ENCODE results near the gene PRSS22. TPM values are rescaled to one million over a fixed set of nuclear protein-coding genes. Genes with fewer than 3 reads are reported as not detected.
A peak's percentile ranks its signal among the peaks of the same experiment; 100 is the strongest.

Gene PRSS22
- total RNA-seq, 1 donor from 2014 or later: 22.8 TPM

GRCh38 chr16:2842340-2843000 is 15.5 kb downstream of the PRSS22 start:
- no peak for DNase-seq (ENCODE audit: low spot score in 2 of 2, unreplicated experiment in 2 of 2)
- H3K9me3 Mint-ChIP-seq: no peaks in the 10 kb centered on the region
- no peaks in the 10 kb centered on the region for H3K36me3 Mint-ChIP-seq
- H3K27ac Mint-ChIP-seq: no peak overlapping the region
- TF ChIP-seq CTCF (IDR thresholded peaks at IDR 0.05; ENCODE audit: unreplicated experiment): peak; percentile 31
- no peak overlapping the region for H3K4me3 Mint-ChIP-seq
- H3K4me1 Mint-ChIP-seq: peaks cover 4% of the 10 kb centered on the region
- peaks cover 8% of the 10 kb centered on the region for H3K27me3 Mint-ChIP-seq (ENCODE audit: low read depth)

- H3K4me1 Mint-ChIP-seq: peaks cover 4% of the 10 kb centered on the region
- H3K4me3 Mint-ChIP-seq: no peak overlapping the region
- no peak overlapping the region for H3K27ac Mint-ChIP-seq
- DNase-seq (ENCODE audit: low spot score in 2 of 2, unreplicated experiment in 2 of 2): no peak
- peaks cover 12% of the 10 kb centered on the region for H3K27me3 Mint-ChIP-seq (ENCODE audit: low read depth)
- no peak for TF ChIP-seq CTCF (IDR thresholded peaks at IDR 0.05; ENCODE audit: unreplicated experiment)
- H3K9me3 Mint-ChIP-seq: no peaks in the 10 kb centered on the region
- no peaks in the 10 kb centered on the region for H3K36me3 Mint-ChIP-seq
Measured at GRCh38 chr16:2841606-2842339, 16.2 kb downstream of the PRSS22 start.

GRCh38 chr16:2840914-2841313 is 17.1 kb downstream of the PRSS22 start:
- TF ChIP-seq CTCF (IDR thresholded peaks at IDR 0.05; ENCODE audit: unreplicated experiment): no peak
- Mint-ChIP-seq H3K27ac (no peak overlapping the region), H3K9me3 (no peaks in the 10 kb centered on the region), H3K4me3 (no peak overlapping the region), H3K27me3 (ENCODE audit: low read depth) (peaks cover 12% of the 10 kb centered on the region), H3K4me1 (peaks cover 6% of the 10 kb centered on the region), H3K36me3 (no peaks in the 10 kb centered on the region)
- no peak for DNase-seq (ENCODE audit: low spot score in 2 of 2, unreplicated experiment in 2 of 2)

GRCh38 chr16:2839650-2840450 is 18.1 kb downstream of the PRSS22 start:
- no peak overlapping the region for H3K4me3 Mint-ChIP-seq
- no peaks in the 10 kb centered on the region for H3K36me3 Mint-ChIP-seq
- no peaks in the 10 kb centered on the region for H3K9me3 Mint-ChIP-seq
- no peak for TF ChIP-seq CTCF (IDR thresholded peaks at IDR 0.05; ENCODE audit: unreplicated experiment)
- H3K4me1 Mint-ChIP-seq: peaks cover 12% of the 10 kb centered on the region
- H3K27ac Mint-ChIP-seq: no peak overlapping the region
- DNase-seq (ENCODE audit: low spot score in 2 of 2, unreplicated experiment in 2 of 2): no peak
- peaks cover 12% of the 10 kb centered on the region for H3K27me3 Mint-ChIP-seq (ENCODE audit: low read depth)

GRCh38 chr16:2838928-2839327 is 19.0 kb downstream of the PRSS22 start:
- Mint-ChIP-seq H3K4me3 (no peak overlapping the region), H3K4me1 (peaks cover 12% of the 10 kb centered on the region), H3K36me3 (no peaks in the 10 kb centered on the region), H3K27me3 (ENCODE audit: low read depth) (peaks cover 15% of the 10 kb centered on the region), H3K9me3 (no peaks in the 10 kb centered on the region), H3K27ac (no peak overlapping the region)
- peak; percentile 56 to 78 for DNase-seq (ENCODE audit: low spot score in 2 of 2, unreplicated experiment in 2 of 2)
- TF ChIP-seq CTCF (IDR thresholded peaks at IDR 0.05; ENCODE audit: unreplicated experiment): peak; percentile 65

Data from mesothelial cell of epicardium (in vitro differentiated cells).